Measurements from ENCODE around the gene CENPS. TPM values are rescaled to one million over a fixed set of nuclear protein-coding genes. Genes with fewer than 3 reads are reported as not detected.

The CENPS gene
- total and polyA plus RNA-seq, 9 of the 15 experiments (the other 6 are each of a cell fraction or from before 2014, with no cell fraction given), result 10.2 to 36.0 (median 26.0) TPM

DNA sequence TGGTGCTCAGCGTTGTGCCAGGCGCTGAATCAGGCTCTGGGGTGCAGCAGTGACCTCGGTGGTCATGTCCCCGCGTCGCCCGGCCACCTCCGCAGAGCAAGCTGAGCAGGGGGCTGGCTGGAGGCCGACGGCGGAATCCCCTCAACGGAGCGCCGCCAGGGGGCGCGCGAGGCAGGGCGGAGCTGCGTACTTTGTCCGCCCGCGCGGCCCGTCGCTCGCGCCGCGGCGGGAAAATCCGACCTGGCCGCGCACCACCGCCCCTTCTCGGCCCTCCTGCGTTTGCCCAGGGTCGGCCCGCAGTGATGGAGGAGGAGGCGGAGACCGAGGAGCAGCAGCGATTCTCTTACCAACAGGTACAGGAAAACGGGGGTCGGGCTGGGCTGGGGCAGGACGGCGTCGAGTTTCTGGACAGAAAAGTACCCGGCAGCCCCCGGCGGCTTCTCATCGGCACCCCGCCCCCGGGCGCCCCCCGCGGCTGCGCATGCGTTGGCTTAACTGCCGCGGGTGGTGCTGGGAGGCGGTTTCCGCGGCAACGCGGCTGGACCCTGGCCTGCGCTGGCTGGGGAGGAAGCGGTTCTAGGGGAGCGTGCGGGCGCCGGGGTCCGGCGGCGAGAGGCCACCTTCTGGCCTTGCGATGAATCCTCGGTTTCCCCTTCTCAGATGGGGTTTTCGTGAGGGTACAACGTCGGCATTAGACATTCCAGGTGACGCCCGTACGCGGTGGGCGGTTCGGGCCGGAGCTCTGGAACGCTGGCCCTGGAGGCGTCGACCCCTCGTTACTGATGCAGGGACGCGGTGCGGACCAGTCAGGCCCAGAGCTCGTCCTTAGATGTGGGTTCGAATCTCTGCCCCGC lies at the start of gene CENPS (continued):
- TF ChIP-seq TEAD1 (CRISPR knock-in tag; IDR thresholded peaks at IDR 0.05), result peak; percentile 88 to 92
- TF ChIP-seq CAMTA2 (CRISPR knock-in tag; conservative IDR thresholded peaks at IDR 0.05), result peak; percentile 64; the same call in 1 of the 2 replicates
- no peak for TF ChIP-seq ZNF780A (CRISPR knock-in tag; IDR thresholded peaks at IDR 0.05)
- TF ChIP-seq HDAC8 (tag; IDR thresholded peaks at IDR 0.05), result peak; percentile 91
- no peak for TF ChIP-seq ZFPM2 (CRISPR knock-in tag; IDR thresholded peaks at IDR 0.05)
- no peak for TF ChIP-seq NFE2 (IDR thresholded peaks at IDR 0.05; ENCODE audit: low read depth)
- peak; percentile 84 for TF ChIP-seq GABPB1 (CRISPR knock-in tag; IDR thresholded peaks at IDR 0.05)
- peak in 1 of 2 experiments; percentile 97; a peak in 3 of 4 replicates for TF ChIP-seq HDAC1 (IDR thresholded peaks at IDR 0.05)
- TF ChIP-seq ZZZ3 (IDR thresholded peaks at IDR 0.05), result peak; percentile 82
- no peak for TF ChIP-seq HNRNPL (IDR thresholded peaks at IDR 0.05; ENCODE audit: low read depth, low read length)
- peak; percentile 58 for TF ChIP-seq HNRNPLL (IDR thresholded peaks at IDR 0.05; ENCODE audit: low read depth, low read length, poor library complexity, severe bottlenecking)
- peak; percentile 86 for TF ChIP-seq CCNT2 (IDR thresholded peaks at IDR 0.05; ENCODE audit: borderline replicate concordance, extremely low read depth, insufficient read length, low read depth, low read length)
- peak; percentile 75 for TF ChIP-seq HCFC1 (IDR thresholded peaks at IDR 0.05; ENCODE audit: low read depth, low read length)
- TF ChIP-seq E2F1 (CRISPR knock-in tag; IDR thresholded peaks at IDR 0.05), result peak; percentile 98
- TF ChIP-seq, protein P1, sequence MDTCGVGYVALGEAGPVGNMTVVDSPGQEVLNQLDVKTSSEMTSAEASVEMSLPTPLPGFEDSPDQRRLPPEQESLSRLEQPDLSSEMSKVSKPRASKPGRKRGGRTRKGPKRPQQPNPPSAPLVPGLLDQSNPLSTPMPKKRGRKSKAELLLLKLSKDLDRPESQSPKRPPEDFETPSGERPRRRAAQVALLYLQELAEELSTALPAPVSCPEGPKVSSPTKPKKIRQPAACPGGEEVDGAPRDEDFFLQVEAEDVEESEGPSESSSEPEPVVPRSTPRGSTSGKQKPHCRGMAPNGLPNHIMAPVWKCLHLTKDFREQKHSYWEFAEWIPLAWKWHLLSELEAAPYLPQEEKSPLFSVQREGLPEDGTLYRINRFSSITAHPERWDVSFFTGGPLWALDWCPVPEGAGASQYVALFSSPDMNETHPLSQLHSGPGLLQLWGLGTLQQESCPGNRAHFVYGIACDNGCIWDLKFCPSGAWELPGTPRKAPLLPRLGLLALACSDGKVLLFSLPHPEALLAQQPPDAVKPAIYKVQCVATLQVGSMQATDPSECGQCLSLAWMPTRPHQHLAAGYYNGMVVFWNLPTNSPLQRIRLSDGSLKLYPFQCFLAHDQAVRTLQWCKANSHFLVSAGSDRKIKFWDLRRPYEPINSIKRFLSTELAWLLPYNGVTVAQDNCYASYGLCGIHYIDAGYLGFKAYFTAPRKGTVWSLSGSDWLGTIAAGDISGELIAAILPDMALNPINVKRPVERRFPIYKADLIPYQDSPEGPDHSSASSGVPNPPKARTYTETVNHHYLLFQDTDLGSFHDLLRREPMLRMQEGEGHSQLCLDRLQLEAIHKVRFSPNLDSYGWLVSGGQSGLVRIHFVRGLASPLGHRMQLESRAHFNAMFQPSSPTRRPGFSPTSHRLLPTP (IDR thresholded peaks at IDR 0.05; ENCODE audit: borderline replicate concordance, extremely low read depth, insufficient read length), result peak; percentile 58
- TF ChIP-seq ATF1 (CRISPR knock-in tag; IDR thresholded peaks at IDR 0.05), result no peak
- TF ChIP-seq ATF1 (tag; IDR thresholded peaks at IDR 0.05), result peak; percentile 87
- TF ChIP-seq, protein P2, sequence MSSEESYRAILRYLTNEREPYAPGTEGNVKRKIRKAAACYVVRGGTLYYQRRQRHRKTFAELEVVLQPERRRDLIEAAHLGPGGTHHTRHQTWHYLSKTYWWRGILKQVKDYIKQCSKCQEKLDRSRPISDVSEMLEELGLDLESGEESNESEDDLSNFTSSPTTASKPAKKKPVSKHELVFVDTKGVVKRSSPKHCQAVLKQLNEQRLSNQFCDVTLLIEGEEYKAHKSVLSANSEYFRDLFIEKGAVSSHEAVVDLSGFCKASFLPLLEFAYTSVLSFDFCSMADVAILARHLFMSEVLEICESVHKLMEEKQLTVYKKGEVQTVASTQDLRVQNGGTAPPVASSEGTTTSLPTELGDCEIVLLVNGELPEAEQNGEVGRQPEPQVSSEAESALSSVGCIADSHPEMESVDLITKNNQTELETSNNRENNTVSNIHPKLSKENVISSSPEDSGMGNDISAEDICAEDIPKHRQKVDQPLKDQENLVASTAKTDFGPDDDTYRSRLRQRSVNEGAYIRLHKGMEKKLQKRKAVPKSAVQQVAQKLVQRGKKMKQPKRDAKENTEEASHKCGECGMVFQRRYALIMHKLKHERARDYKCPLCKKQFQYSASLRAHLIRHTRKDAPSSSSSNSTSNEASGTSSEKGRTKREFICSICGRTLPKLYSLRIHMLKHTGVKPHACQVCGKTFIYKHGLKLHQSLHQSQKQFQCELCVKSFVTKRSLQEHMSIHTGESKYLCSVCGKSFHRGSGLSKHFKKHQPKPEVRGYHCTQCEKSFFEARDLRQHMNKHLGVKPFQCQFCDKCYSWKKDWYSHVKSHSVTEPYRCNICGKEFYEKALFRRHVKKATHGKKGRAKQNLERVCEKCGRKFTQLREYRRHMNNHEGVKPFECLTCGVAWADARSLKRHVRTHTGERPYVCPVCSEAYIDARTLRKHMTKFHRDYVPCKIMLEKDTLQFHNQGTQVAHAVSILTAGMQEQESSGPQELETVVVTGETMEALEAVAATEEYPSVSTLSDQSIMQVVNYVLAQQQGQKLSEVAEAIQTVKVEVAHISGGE (CRISPR knock-in tag; IDR thresholded peaks at IDR 0.05), result 0 out of 6 replicates have a peak, but pooled peaks of 1 of the 3 experiments have one; percentile 33

Measured in K562 (cell line).